GM23248 (cell line): ENCODE data around the gene HEG1. TPM values are rescaled to one million over a fixed set of nuclear protein-coding genes. Genes with fewer than 3 reads are reported as not detected.
A peak's percentile ranks its signal among the peaks of the same experiment; 100 is the strongest.

Experiments used
- DNase-seq: peaks from one replicate; pipeline ENCODE4 v3.0.0-alpha.2; 2015
- H2AFZ ChIP-seq: fragments of 200-600 bp; sonication (generic); 2 replicates; pipeline ENCODE4 v1.6.1; 2016; ENCODE audit warnings: antibody characterized with exemption
- H3F3A ChIP-seq: fragments of 200-600 bp; sonication (generic); 2 replicates; pipeline ENCODE4 v1.6.1; 2016; ENCODE audit warnings: mild to moderate bottlenecking, antibody characterized with exemption, mixed run types; ENCODE audit not compliant: insufficient read depth
- H3K27ac ChIP-seq: fragments of 200-600 bp; sonication (generic); 2 replicates; pipeline ENCODE4 v1.5.1; 2016; ENCODE audit warnings: mild to moderate bottlenecking
- H3K27me3 ChIP-seq: fragments of 200-600 bp; sonication (generic); replicated peaks from 2 replicates; pipeline ENCODE4 v1.6.1; 2016; ENCODE audit warnings: mild to moderate bottlenecking; ENCODE audit not compliant: insufficient read depth
- H3K36me3 ChIP-seq: fragments of 200-600 bp; sonication (generic); 2 replicates; pipeline ENCODE4 v1.6.1; 2016; ENCODE audit warnings: low read depth, mild to moderate bottlenecking
- H3K4me1 ChIP-seq: fragments of 200-600 bp; sonication (generic); 2 replicates; pipeline ENCODE4 v1.6.1; 2016; ENCODE audit warnings: mild to moderate bottlenecking; ENCODE audit not compliant: insufficient read depth
- H3K4me2 ChIP-seq: fragments of 200-600 bp; sonication (generic); one replicate; pipeline ENCODE4 v1.6.1; 2016; ENCODE audit warnings: mild to moderate bottlenecking; ENCODE audit not compliant: unreplicated experiment
- H3K4me3 ChIP-seq: fragments of 200-600 bp; sonication (generic); 2 replicates; pipeline ENCODE4 v1.5.1; 2016; ENCODE audit warnings: mild to moderate bottlenecking
- H3K79me2 ChIP-seq: fragments of 200-600 bp; sonication (generic); 2 replicates; pipeline ENCODE4 v1.6.1; 2016; ENCODE audit warnings: mild to moderate bottlenecking; ENCODE audit not compliant: insufficient read depth
- H3K9ac ChIP-seq: fragments of 200-600 bp; sonication (generic); 2 replicates; pipeline ENCODE4 v1.6.1; 2016; ENCODE audit warnings: mild to moderate bottlenecking
- H3K9me2 ChIP-seq: fragments of 200-600 bp; sonication (generic); 2 replicates; pipeline ENCODE4 v1.6.1; 2016; ENCODE audit warnings: mixed run types, mild to moderate bottlenecking, moderate library complexity; ENCODE audit not compliant: insufficient read depth
- H3K9me3 ChIP-seq: fragments of 200-600 bp; sonication (generic); one replicate; pipeline ENCODE4 v1.6.1; 2017; ENCODE audit warnings: low read depth
- H4K20me1 ChIP-seq: fragments of 200-600 bp; sonication (generic); 2 replicates; pipeline ENCODE4 v1.6.0; 2016; ENCODE audit not compliant: insufficient read depth
- EZH2 ChIP-seq: fragments of 200-600 bp; sonication (generic); IDR thresholded peaks from 2 replicates; pipeline ENCODE4 v1.6.1; 2018; ENCODE audit warnings: antibody characterized with exemption, mild to moderate bottlenecking; ENCODE audit not compliant: insufficient read depth, poor library complexity, severe bottlenecking
- EZH2phosphoT487 ChIP-seq: fragments of 200-600 bp; sonication (generic); IDR thresholded peaks from 2 replicates; pipeline ENCODE4 v1.6.1; 2018; ENCODE audit warnings: antibody characterized with exemption, moderate library complexity, mild to moderate bottlenecking, low read depth; ENCODE audit not compliant: insufficient read depth
- WGBS, 2 experiments: methylation state at CpG; one replicate each; pipeline ENCODE4 v1.1.6; 2015 to 2017; ENCODE audit warnings: low lambda C conversion rate in 2 of 2, low coverage in 1 of 2; ENCODE audit errors: missing lambda C conversion rate in 2 of 2; 5-methylcytosine and 5-hydroxymethylcytosine counted together
- in situ Hi-C: fragments of 300-500 bp; cut with MboI; formaldehyde crosslinking; loops from 2 replicates; pipeline ENCODE4 v1.15.0; 2020
- polyA plus RNA-seq: library from polyadenylated mRNA; unstranded; fragments of >200 nt; fragmentation: Nextera tagmentation; extraction: Ambion mirVana; gene quantifications from 2 replicates; pipeline ENCODE4 v1.2.1, GENCODE V29; 2016
- total RNA-seq: library from RNA; depleted of rRNA; stranded (reverse); fragments of >200 nt; shearing (Covaris generic); gene quantifications from 2 replicates; pipeline ENCODE4 v1.2.3, GENCODE V29; 2014

The HEG1 gene
- total and polyA plus RNA-seq, 2 experiments from 2014 or later: 32.1 to 116 TPM

GRCh38 chr3:125062904-125063618, 7.3 kb upstream of the HEG1 start:
- Histone ChIP-seq H3K79me2 (no peaks in the 10 kb centered on the region), H3F3A (peaks cover 25% of the 10 kb centered on the region), H3K4me2 (peak overlapping the region; percentile 39), H3K9me2 (no peaks in the 10 kb centered on the region), H4K20me1 (no peaks in the 10 kb centered on the region), H3K27me3 (no peaks in the 10 kb centered on the region), H3K36me3 (no peaks in the 10 kb centered on the region), H3K4me1 (peaks cover 52% of the 10 kb centered on the region), H3K9me3 (no peaks in the 10 kb centered on the region), H3K4me3 (peak overlapping the region; percentile 18; the same call in 1 of the 2 replicates), H3K9ac (peak overlapping the region; percentile 59), H3K27ac (peak overlapping the region; percentile 84), H2AFZ (no peak overlapping the region)
- peak; percentile 52; the same call in 1 of the 2 replicates for TF ChIP-seq EZH2phosphoT487
- no peak for TF ChIP-seq EZH2
- peak; percentile 93 for DNase-seq
- WGBS, 2 experiments: 4 to 6% methylated on average over 7 of the region's 7 CpGs
- in situ Hi-C loops: no loop called here

- Histone ChIP-seq H3K4me2 (peak overlapping the region; percentile 44), H3K9ac (no peak overlapping the region), H2AFZ (no peak overlapping the region), H3K9me3 (no peaks in the 10 kb centered on the region), H3F3A (peaks cover 29% of the 10 kb centered on the region), H3K27ac (peak overlapping the region; percentile 84), H3K4me3 (no peak overlapping the region), H3K4me1 (peaks cover 52% of the 10 kb centered on the region), H3K79me2 (no peaks in the 10 kb centered on the region), H3K36me3 (no peaks in the 10 kb centered on the region), H3K9me2 (no peaks in the 10 kb centered on the region), H3K27me3 (no peaks in the 10 kb centered on the region), H4K20me1 (no peaks in the 10 kb centered on the region)
- WGBS, 2 experiments: 98 to 100% methylated on average over 4 to 5 of the region's 5 CpGs
- in situ Hi-C loops: no loop called here
- TF ChIP-seq EZH2: no peak
- TF ChIP-seq EZH2phosphoT487: no peak
- no peak for DNase-seq
Measured at GRCh38 chr3:125061646-125062045, 5.8 kb upstream of the HEG1 start.

- Histone ChIP-seq H3K9me3 (no peaks in the 10 kb centered on the region), H3K27ac (peak overlapping the region; percentile 29), H3K9me2 (no peaks in the 10 kb centered on the region), H3K9ac (no peak overlapping the region), H4K20me1 (no peaks in the 10 kb centered on the region), H2AFZ (no peak overlapping the region), H3K4me3 (no peak overlapping the region), H3K36me3 (no peaks in the 10 kb centered on the region), H3F3A (peaks cover 34% of the 10 kb centered on the region), H3K79me2 (no peaks in the 10 kb centered on the region), H3K4me2 (peak overlapping the region; percentile 44), H3K27me3 (no peaks in the 10 kb centered on the region), H3K4me1 (peaks cover 57% of the 10 kb centered on the region)
- DNase-seq: peak; percentile 64
- in situ Hi-C loops: no loop called here
- no peak for TF ChIP-seq EZH2
- no peak for TF ChIP-seq EZH2phosphoT487
- 69% methylated on average over 4 of the region's 4 CpGs for WGBS, 2 experiments
Measured at GRCh38 chr3:125061170-125061569, 5.4 kb upstream of the HEG1 start.

- Histone ChIP-seq H3K4me3 (no peak overlapping the region), H3K36me3 (no peaks in the 10 kb centered on the region), H3K27me3 (no peaks in the 10 kb centered on the region), H2AFZ (no peak overlapping the region), H3K9me2 (no peaks in the 10 kb centered on the region), H4K20me1 (no peaks in the 10 kb centered on the region), H3K79me2 (peaks cover 7% of the 10 kb centered on the region), H3K27ac (no peak overlapping the region), H3K4me2 (no peak overlapping the region), H3K9me3 (no peaks in the 10 kb centered on the region), H3F3A (peaks cover 38% of the 10 kb centered on the region), H3K4me1 (peaks cover 57% of the 10 kb centered on the region), H3K9ac (no peak overlapping the region)
- in situ Hi-C loops: no loop called here
- 59 to 69% methylated on average over 7 of the region's 7 CpGs for WGBS, 2 experiments
- peak; percentile 62 for DNase-seq
- TF ChIP-seq EZH2: no peak
Measured at GRCh38 chr3:125059488-125060245, 3.9 kb upstream of the HEG1 start.
